HG03060 (cell line): ENCODE data around the gene CIROP.
A peak's percentile ranks its signal among the peaks of the same experiment; 100 is the strongest.

Source experiments
- ATAC-seq: cut with Tn5 transposase; IDR thresholded peaks from one replicate; pipeline ENCODE4 v1.9.1; 2021; ENCODE audit warnings: low read depth, moderate number of reproducible peaks; ENCODE audit not compliant: unreplicated experiment

CIROP gene

GRCh38 chr14:23132970-23133369 lies 28.2 kb upstream of the CIROP start:
- no peak for ATAC-seq

DNA sequence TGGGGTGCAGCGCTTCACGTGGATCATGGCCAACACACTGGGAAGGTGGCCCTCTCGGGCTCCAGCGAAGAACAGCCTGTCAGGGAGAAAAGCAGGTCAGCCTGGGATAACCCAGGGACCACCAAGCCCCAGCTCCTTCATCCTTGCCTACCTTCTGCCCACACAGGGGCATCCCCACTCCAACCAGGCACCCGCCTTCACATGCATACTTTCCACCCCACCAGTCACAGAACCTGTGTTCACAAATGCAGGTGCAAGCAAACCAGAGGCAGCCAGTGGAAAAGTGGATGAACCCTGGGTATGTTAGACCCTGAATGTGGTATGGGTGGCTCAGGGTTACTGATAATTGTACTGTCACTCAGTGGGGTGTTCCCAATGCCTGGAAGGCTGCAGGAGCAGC lies 26.7 kb upstream of the CIROP start:
- no peak for ATAC-seq

DNA sequence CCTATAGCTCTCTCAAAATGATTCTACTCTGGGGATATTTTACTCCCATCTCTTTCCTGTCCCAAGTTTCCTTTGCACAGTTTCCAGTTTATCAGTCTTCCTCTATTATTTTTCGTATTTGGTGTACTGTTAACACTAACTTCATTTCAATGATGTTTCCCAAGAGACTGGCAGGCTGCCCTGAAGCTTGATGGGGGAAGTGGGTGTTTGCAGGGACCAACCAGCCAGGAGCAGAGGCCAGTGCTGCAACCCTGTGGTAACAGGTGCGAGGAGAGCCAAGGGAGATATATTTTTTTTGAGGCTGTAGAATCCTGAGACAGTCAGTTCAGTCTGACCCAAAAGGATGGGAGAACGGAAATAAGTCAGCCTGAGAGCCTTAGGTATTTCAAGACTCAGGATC lies 26.1 kb upstream of the CIROP start:
- ATAC-seq, result no peak

DNA sequence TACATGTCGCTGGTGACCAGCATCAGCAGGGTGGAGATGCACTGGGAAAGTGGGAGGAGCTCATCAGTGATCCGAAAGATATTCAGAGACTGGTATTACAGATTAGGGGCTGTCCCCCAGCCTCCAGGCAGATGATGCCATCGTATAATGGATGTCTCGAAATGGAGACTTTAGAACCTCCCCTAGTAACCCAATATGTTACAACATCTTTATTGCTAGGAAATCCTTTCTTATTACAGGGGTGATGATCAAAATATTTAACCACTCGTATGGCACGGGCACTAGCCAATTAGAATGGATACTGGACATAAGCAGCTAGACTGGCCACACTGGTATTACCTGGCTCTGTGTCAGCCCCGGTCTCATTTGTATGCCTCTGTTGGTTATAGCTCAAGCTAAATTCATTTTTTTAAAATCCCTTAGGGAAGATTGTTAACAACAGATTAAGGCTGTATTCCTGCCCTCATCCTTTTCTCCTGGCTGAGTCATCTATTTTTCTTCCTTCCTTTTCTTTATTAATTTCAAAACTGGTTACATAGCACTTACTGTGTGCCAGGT lies 25.0 kb upstream of the CIROP start:
- no peak for ATAC-seq

DNA sequence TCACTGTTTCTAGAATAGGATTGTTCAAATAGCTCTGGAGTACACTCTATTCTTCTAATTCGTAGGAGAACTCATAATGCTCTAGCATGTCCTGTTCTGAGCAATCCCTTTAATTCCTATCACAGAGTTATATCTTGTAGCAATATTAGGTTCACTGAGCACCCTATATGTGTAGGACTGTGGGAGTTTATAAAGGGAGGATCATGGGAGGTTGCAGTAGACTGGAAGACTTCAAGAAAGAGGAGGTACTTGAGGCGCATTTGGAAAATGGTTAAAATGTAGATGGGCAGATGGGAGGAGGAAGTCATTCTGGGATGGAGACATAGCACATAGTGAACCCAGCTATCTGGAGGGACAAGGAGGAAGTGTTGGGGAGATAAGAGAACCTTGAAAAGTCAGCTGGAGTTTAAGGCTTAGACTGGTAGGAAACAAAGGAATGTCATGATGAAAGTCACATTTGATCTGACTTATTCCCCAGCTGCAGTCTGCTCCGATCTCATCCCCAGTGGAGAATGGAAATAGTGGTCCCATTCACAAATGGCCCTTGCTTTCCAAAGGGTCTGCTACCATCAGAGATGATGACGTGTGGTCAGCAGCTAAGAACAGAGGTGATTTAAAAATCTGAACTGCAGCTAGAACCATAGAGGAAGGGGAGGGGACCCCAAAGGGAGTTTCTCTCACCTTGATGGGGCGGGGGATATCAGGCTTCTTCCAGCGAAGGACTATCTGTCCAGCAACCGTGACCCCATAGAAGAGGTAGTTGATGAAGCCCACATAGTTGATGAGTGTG lies 24.4 kb upstream of the CIROP start:
- no peak for ATAC-seq

DNA sequence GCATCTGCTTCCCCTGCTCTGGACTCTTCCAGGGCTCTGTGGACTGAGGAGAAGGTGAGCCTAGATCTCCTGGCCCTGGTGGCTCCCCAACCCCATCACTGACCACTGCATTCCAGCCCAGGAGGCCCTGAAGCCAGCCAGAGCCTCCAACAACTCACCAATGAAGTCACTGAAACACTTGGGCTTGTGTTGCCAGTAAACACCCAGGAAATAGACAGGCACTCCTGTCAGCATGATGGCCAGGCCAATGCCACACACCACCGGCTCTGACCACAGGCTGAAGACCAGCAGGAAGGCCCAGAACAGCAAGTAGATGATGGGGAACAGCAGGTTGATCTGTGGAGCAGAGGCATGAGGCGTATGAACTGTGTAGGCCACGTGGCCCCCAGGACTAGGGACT lies 23.1 kb upstream of the CIROP start:
- ATAC-seq, result no peak

- ATAC-seq, result no peak
Measured at GRCh38 chr14:23126548-23127278, 21.9 kb upstream of the CIROP start.

GRCh38 chr14:23125933-23126524 lies 21.2 kb upstream of the CIROP start:
- no peak for ATAC-seq

GRCh38 chr14:23125011-23125410 lies 20.2 kb upstream of the CIROP start:
- no peak for ATAC-seq

GRCh38 chr14:23124337-23124954 lies 19.7 kb upstream of the CIROP start:
- ATAC-seq, result no peak

DNA sequence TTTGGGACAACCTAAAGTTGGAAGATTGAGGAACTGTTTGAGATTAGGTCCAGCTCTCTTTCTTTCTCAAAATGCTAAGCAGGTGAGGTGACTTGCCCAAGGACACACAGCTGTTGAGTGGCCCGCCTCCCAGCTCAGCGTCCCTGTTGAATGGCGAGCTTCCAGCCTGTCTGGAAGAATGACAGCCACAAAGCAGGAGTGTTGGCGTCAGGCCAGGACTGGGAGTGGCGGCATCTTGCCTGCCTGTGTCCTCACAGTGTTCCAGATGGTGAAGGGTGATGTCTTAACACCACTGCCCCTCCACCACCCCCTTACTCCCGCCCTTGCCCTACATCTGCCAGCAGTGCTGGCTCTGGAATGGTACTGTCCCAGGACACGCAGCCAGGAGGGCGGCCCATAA lies 18.6 kb upstream of the CIROP start:
- no peak for ATAC-seq

GRCh38 chr14:23122086-23122485 lies 17.3 kb upstream of the CIROP start:
- ATAC-seq, result no peak

- no peak for ATAC-seq
Measured at GRCh38 chr14:23121361-23121771, 16.6 kb upstream of the CIROP start.

GRCh38 chr14:23120541-23121251 lies 15.9 kb upstream of the CIROP start:
- ATAC-seq, result peak; percentile 69

- ATAC-seq, result no peak
Measured at GRCh38 chr14:23119363-23120327, 14.9 kb upstream of the CIROP start.

DNA sequence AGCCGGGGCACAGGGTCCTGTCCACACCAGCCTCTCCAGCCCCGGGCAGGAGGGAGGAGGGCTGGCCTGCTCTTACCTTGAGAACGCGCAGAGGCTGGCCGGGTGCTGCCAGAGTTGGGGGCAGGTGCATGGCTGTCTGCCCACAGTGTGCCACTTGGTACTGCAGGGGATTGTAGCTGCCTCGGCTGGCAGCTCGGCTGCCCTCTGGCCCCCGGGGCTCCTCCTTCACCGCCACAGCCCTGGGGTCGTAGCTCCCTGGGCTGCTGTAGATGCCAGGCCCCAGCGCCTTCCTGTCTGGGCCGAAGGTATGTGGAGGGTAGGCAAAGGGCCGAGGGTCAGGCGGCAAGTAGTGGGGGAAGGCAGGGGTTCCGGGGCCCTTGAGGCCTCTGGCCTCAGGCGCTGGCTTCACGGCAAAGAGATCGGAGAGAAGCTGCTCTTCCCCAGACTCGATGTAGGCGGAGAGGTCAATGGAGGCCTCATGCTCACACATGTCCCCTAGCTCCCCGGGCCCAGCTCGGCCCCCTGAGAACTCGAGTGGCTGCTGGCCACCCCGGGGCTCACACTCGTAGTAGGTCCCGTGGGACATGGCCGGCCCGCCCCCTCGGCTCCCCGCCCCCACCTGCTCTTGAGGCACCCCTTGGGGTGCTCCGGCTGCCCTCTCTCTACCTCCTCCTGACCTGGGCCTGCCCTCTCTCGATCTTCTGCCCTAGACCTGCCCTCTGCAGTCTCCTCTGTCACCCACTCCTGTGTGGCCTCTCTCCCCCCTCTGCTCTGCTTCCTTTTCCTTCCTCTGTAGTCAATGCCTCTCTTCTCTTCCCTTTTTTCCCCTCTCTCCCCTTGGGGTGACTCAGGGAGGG lies 13.9 kb upstream of the CIROP start, which contains the start of gene CEBPE:
Gene CEBPE, minus strand, starts transcription at position 750 of the 857 bp plus-strand sequence. Its CDS starts 164 bp downstream, at position 586.
- ATAC-seq, result no peak

DNA sequence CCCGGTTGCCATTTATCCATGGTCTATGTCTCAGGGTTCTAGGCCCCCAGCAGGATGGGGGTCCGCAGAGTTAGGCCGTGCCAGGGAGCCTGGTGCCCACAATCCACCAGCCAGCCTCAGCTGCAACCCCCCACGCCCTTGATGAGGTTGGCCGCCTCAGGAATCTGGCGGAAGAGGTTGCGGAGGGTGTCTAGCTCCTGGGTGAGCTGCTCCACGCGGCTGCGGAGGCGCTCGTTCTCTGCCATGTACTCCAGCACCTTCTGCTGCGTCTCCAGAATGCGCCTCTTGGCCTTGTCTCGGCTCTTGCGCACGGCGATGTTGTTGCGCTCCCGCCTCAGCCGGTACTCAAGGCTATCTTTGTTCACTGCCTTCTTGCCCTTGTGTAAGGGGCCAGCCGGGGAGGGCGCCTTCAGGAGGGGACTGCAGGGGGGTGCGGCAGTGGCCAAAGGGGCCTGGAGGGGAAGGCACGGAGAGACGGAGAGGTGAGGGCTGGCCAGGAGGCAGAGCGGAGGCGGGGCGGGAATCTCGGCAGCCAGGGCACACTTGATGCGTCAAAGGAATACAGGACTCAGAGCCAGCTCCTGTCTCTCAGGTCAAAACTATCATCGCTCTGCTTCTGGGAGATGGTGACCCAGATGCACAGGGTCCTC lies 12.7 kb upstream of the CIROP start:
- no peak for ATAC-seq

DNA sequence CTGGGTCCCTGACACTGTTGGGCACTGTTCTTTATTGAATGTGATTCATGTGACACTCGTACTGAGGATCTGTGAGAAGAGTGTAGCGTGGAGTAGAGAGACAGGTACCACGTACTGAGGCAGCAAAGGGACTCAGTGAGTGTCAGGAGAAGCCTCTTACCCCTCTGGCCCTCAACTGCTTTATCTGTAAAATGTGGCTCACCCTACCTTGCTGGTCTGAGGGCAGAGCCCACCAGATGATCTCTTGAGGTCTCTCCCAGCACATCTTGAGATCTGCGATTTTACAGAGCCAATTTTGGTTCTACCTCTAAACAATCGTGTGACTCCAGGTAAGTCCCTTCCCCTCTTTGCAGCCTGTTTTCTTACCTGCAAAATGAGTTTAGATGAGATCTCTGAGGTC lies 11.1 kb upstream of the CIROP start:
- no peak for ATAC-seq
